ENCODE data around the gene FIZ1.

DNA sequence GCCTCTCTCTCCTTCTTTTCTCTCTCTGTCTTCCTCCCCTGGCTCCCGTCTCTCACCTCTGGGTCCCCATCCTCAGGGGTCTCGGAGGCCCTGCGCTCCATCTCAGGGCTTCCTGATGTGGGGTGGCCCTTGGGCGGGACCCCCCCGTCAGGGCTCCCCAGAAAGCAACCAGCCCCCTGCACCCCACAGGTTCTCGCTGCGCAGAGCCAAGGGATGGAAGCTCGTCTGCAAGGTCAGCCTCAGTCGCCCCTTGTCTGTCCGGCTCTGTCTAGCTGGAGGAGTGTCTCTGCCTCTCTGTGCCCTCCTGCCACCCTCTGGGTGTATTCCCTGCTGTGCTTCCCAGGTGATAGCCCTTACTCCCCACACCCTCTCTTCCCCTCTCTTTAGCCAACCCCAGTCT, 53.9 kb downstream of the FIZ1 start, which contains the start of gene SBK3:
- TF ChIP-seq POLR2A (IDR thresholded peaks at IDR 0.05) (no peak), POLR2AphosphoS5 (IDR thresholded peaks at IDR 0.05) (no peak)
- TF ChIP-seq, protein P1, sequence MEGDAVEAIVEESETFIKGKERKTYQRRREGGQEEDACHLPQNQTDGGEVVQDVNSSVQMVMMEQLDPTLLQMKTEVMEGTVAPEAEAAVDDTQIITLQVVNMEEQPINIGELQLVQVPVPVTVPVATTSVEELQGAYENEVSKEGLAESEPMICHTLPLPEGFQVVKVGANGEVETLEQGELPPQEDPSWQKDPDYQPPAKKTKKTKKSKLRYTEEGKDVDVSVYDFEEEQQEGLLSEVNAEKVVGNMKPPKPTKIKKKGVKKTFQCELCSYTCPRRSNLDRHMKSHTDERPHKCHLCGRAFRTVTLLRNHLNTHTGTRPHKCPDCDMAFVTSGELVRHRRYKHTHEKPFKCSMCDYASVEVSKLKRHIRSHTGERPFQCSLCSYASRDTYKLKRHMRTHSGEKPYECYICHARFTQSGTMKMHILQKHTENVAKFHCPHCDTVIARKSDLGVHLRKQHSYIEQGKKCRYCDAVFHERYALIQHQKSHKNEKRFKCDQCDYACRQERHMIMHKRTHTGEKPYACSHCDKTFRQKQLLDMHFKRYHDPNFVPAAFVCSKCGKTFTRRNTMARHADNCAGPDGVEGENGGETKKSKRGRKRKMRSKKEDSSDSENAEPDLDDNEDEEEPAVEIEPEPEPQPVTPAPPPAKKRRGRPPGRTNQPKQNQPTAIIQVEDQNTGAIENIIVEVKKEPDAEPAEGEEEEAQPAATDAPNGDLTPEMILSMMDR (IDR thresholded peaks at IDR 0.05), result no peak
